HG02840 (cell line): Measurements from ENCODE around the gene WWC2.

Experiments used
- ATAC-seq: cut with Tn5 transposase; IDR thresholded peaks from one replicate; pipeline ENCODE4 v1.9.1; 2021; ENCODE audit warnings: mild to moderate bottlenecking, moderate library complexity, moderate number of reproducible peaks; ENCODE audit not compliant: unreplicated experiment, low FRiP score

WWC2 gene

GRCh38 chr4:183344523-183345255 lies 245.6 kb downstream of the WWC2 start:
- ATAC-seq = no peak

- no peak for ATAC-seq
Measured at GRCh38 chr4:183345261-183345660, 246.2 kb downstream of the WWC2 start.

- ATAC-seq = no peak
Measured at GRCh38 chr4:183347146-183347545, 248.1 kb downstream of the WWC2 start.

GRCh38 chr4:183347566-183347965 lies 248.5 kb downstream of the WWC2 start:
- ATAC-seq = no peak

- ATAC-seq = no peak
Measured at GRCh38 chr4:183348136-183348535, 249.1 kb downstream of the WWC2 start.

GRCh38 chr4:183348706-183349659 lies 249.9 kb downstream of the WWC2 start:
- no peak for ATAC-seq

- ATAC-seq = no peak
Measured at GRCh38 chr4:183349673-183350072, 250.6 kb downstream of the WWC2 start.

GRCh38 chr4:183350317-183351071 lies 251.4 kb downstream of the WWC2 start:
- no peak for ATAC-seq

GRCh38 chr4:183352546-183352945 lies 253.5 kb downstream of the WWC2 start:
- ATAC-seq = no peak

GRCh38 chr4:183353557-183353956 lies 254.5 kb downstream of the WWC2 start:
- no peak for ATAC-seq

GRCh38 chr4:183354219-183354618 lies 255.2 kb downstream of the WWC2 start:
- ATAC-seq = no peak

- no peak for ATAC-seq
Measured at GRCh38 chr4:183355405-183355804, 256.3 kb downstream of the WWC2 start.

- no peak for ATAC-seq
Measured at GRCh38 chr4:183356173-183356830, 257.2 kb downstream of the WWC2 start.

- no peak for ATAC-seq
Measured at GRCh38 chr4:183356931-183357675, 258.0 kb downstream of the WWC2 start.

- no peak for ATAC-seq
Measured at GRCh38 chr4:183358215-183358755, 259.2 kb downstream of the WWC2 start.

- ATAC-seq = no peak
Measured at GRCh38 chr4:183360161-183360919, 261.3 kb downstream of the WWC2 start.

GRCh38 chr4:183362036-183362435 lies 263.0 kb downstream of the WWC2 start:
- no peak for ATAC-seq

- ATAC-seq = no peak
Measured at GRCh38 chr4:183362916-183363542, 264.0 kb downstream of the WWC2 start.
